Testis (tissue), 3 donors: ENCODE data around the gene RHBDL3. TPM values are rescaled to one million over a fixed set of nuclear protein-coding genes. Genes with fewer than 3 reads are reported as not detected.

Experiments
- DNase-seq: peaks from one replicate; pipeline ENCODE4 v3.0.0-alpha.2; 2019
- H3K27ac ChIP-seq, 2 donors: fragments of 200-600 bp; sonication (generic); one replicate each; pipeline ENCODE4 v1.5.1; 2019
- H3K27me3 ChIP-seq: fragments of 200-600 bp; sonication (generic); one replicate; pipeline ENCODE4 v1.5.1; 2019
- H3K36me3 ChIP-seq: fragments of 200-600 bp; sonication (generic); one replicate; pipeline ENCODE4 v1.5.1; 2017; ENCODE audit warnings: low read depth; ENCODE audit errors: missing control alignments
- H3K4me1 ChIP-seq: fragments of 200-600 bp; sonication (generic); one replicate; pipeline ENCODE4 v1.5.1; 2019
- H3K4me3 ChIP-seq, 2 donors: fragments of 200-600 bp; sonication (generic); one replicate each; pipeline ENCODE4 v1.5.1; 2017 to 2019
- H3K9me3 ChIP-seq: fragments of 200-600 bp; sonication (generic); one replicate; pipeline ENCODE4 v1.5.1; 2017
- CTCF ChIP-seq, 3 experiments: fragments of 450-650 bp in 2 of 3; fragments of 200-600 bp in 1 of 3; sonication (generic) in 1 of 3; IDR thresholded peaks; one replicate each; pipeline ENCODE4 v1.5.1; 2016 to 2019; ENCODE audit warnings: antibody characterized with exemption in 3 of 3, mild to moderate bottlenecking in 2 of 3, moderate library complexity in 1 of 3
- POLR2A ChIP-seq: fragments of 450-650 bp; IDR thresholded peaks from one replicate; pipeline ENCODE4 v1.6.1; 2017; ENCODE audit warnings: antibody characterized with exemption, mild to moderate bottlenecking, moderate library complexity
- WGBS, 2 donors: methylation state at CpG; one replicate each; pipeline ENCODE4 v1.1.5; 2018; 5-methylcytosine and 5-hydroxymethylcytosine counted together
- intact Hi-C: fragments of 100-400 bp; cut with DNase I; formaldehyde crosslinking; loops from one replicate; pipeline ENCODE4 v1.15.1; 2023; ENCODE audit warnings: low total_unique reads
- microRNA counts, 2 donors: library from miRNA; unstranded; fragments of <30 nt; microRNA quantifications; one replicate each; lab custom pipeline; 2016
- microRNA-seq, 2 donors: library from miRNA; unstranded; fragments of <30 nt; microRNA quantifications; one replicate each; pipeline ENCODE4, GENCODE V29; 2016; ENCODE audit warnings: borderline number of aligned reads in 2 of 2, borderline replicate concordance in 1 of 2
- polyA plus RNA-seq: library from polyadenylated mRNA; stranded (reverse); fragments of 350-450 nt; fragmentation: Illumina TruSeq; extraction: RNeasy Lipid Tissue Mini Kit (QIAGEN cat#74804); gene quantifications from one replicate; pipeline ENCODE4 v1.2.3, GENCODE V29; 2014; ENCODE audit warnings: low read depth, low replicate concordance; ENCODE audit not compliant: insufficient read depth
- small RNA-seq, 2 donors: library from RNA; depleted of rRNA; stranded (forward); fragments of <200 nt; gene quantifications; one replicate each; pipeline ENCODE3, GENCODE V24; 2016
- total RNA-seq, 2 donors: library from RNA; depleted of rRNA; stranded (reverse); fragments of >200 nt; gene quantifications; one replicate each; pipeline ENCODE4 v1.2.3, GENCODE V29; 2016

RHBDL3 gene
- total and polyA plus RNA-seq, 3 donors from 2014 or later: 3.5 to 4.5 (median 4.1) TPM

- no peaks in the 10 kb centered on the region for H3K27me3 ChIP-seq
- H3K27ac ChIP-seq: no peak overlapping the region
- H3K4me1 ChIP-seq: no peaks in the 10 kb centered on the region
- H3K4me3 ChIP-seq: no peak overlapping the region
- H3K9me3 ChIP-seq: no peaks in the 10 kb centered on the region
- 68 to 86% methylated on average over 1 of the region's 1 CpG for WGBS, 2 donors
- TF ChIP-seq CTCF (IDR thresholded peaks at IDR 0.05) (no peak), POLR2A (no peak)
- no peak for DNase-seq
- intact Hi-C loops: no loop called here
- no peaks in the 10 kb centered on the region for H3K36me3 ChIP-seq
These were observed 104.8 kb downstream of the RHBDL3 start for GRCh38 chr17:32370426-32370825.

MicroRNAs within 50 kb of the gene (microRNA counts, 767-probe panel; counts per million panel counts)
- 0 to 152 counts per million in 2 donors for microRNA hsa-miR-632 (lab: Ali Mortazavi, UCI)

Small RNA genes lying within 50 kb of the gene (microRNA-seq; reads per million reads assigned to microRNA genes)
- gene MIR632: 0.70 to 1.4 reads per million in 2 donors

Small RNA genes lying within 50 kb of the gene (small RNA-seq; reads per million reads assigned to genes)
- 0 reads per million in 2 donors for gene UBL5P2

Other genes with a start within 250 kb of the RHBDL3 start
- gene RHOT1, start 123.3 kb upstream of the RHBDL3 start, total RNA-seq: 10 to 100 TPM; 51.3 to 60.6 TPM
- gene RHOT1, start 123.3 kb upstream of the RHBDL3 start, polyA plus RNA-seq: 42.6 TPM
- 10 to 100 TPM; 27.4 to 30.8 TPM for gene C17orf75, start 76.3 kb downstream of the RHBDL3 start, total RNA-seq
- 39.7 TPM for gene C17orf75, start 76.3 kb downstream of the RHBDL3 start, polyA plus RNA-seq
- 100 to 1,000 TPM; 206 to 240 TPM for gene ZNF207, start 84.3 kb downstream of the RHBDL3 start, total RNA-seq
- gene ZNF207, start 84.3 kb downstream of the RHBDL3 start, polyA plus RNA-seq: 155 TPM
- gene PSMD11, start 178.7 kb downstream of the RHBDL3 start, total RNA-seq: 10 to 100 TPM; 53.2 to 59.3 TPM
- gene PSMD11, start 178.7 kb downstream of the RHBDL3 start, polyA plus RNA-seq: 99.0 TPM
- 10 to 100 TPM; 13.2 to 17.0 TPM for gene CDK5R1, start 221.2 kb downstream of the RHBDL3 start, total RNA-seq
- gene CDK5R1, start 221.2 kb downstream of the RHBDL3 start, polyA plus RNA-seq: 16.2 TPM